NCI-H510A (cell line): ENCODE results near the gene THSD4.
"Not testable (repeated sequence)": the region's sequence is repeated elsewhere in the genome, so short reads cannot be mapped to it uniquely, and the experiment has no call there.

Source experiments
- DNase-seq: peaks from one replicate; lab custom pipeline; 2025; lab: John Stamatoyannopoulos, UW

Gene THSD4

DNA sequence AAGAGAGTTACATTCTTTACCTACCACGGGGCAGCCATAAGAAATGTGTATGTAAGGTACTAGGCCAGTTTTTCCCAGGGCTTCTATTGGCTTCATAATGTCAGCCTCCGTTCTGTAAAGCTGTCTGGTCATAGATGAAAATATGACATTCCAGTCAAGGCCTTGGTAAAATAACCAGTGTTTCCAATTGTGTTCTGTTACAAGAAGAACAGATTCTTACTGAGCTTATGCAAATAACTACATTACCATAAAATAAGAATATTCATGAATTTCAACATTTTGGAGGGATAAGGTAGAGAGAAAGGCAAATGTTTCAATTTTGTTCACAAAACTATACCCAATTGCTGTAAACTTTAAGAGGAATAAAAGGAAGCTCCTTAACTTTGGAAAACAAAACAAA, 315.5 kb downstream of the THSD4 start:
- no peak for DNase-seq

DNA sequence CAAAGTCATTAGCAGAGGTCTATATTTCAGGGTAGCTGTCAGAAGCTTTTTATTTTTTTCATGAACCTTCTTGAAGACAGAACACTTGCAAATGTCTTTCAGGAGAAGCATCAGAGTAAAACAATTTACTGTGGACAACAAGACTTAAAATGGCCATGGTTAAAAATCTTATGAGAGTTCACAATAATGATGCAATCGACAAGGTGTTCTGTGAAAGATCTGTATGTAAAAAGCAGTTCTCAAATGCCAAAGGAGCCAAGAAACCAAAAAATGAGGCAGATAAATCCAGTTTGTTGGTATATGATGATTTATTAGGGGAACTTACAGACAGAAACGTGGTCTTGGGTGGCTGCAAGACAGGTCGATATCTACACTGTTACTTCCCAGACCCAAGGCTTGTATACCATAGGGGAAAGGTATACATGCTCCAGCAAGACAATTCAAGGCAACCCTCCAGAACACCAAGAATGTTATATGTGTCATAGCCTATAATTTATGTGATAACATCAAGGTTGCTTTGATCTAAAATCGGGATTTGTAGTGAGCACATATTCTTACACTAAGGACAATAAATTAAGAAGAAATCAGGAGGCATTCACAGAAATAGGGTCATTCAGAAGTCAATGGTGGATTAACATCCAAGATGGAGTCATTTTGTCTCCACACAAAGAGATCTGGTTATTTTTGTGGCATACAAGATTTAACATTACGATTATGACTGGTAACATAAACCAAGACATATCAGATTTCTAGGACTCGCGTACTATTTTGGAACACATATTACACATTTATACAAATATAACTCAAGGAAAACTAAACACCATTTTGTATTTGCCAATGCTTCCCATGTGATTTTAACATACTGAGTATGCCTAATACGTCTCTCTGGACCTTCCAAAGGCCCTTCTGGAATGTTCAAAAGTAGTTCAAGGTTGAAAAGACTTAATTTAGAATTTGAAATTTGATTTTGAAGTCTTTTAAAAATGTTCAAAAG, 316.4 kb downstream of the THSD4 start:
- no peak for DNase-seq

- DNase-seq = no peak
Measured at GRCh38 chr15:71433402-71433801, 318.1 kb downstream of the THSD4 start.

GRCh38 chr15:71434774-71435173, 319.5 kb downstream of the THSD4 start:
- no peak for DNase-seq

DNA sequence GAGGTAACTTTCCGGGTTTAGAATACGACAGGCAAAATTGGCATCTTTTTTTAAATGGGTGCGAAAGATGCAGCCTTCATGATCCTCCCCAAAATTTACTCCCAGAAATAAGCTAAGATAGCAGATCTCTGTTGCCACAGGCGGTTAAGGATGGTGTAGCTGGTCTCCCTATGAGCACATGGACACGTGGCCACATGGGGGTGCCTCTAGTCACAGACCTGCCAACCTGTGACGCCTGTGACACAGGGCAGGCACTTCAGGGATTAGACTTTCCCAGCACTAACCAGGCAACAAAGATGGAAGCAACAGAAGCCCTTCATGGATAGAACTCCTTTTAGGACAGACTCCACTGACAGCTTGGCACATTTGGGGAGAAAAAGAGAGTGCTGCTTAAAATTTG, 320.3 kb downstream of the THSD4 start:
- DNase-seq = no peak

DNA sequence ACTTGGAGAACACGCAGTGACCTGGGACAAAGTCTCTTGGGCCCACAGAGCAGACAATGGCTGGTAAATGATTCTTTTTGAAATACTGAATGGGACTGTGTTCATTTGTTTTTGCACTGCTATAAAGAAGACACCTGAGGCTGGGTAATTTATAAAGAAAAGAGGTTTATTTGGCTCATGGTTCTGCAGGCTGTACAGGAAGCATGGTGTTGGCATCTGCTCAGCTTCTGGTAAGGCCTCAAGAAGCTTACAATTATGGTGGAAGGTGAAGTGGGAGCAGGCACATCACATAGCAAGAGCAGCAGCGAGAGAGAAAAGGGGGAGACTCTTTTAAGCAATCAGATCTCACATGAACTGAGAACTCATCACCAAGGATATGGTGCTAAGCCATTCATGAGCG, 321.6 kb downstream of the THSD4 start:
- DNase-seq = no peak

- DNase-seq = no peak
Measured at GRCh38 chr15:71437404-71437803, 322.1 kb downstream of the THSD4 start.

GRCh38 chr15:71437919-71438318, 322.6 kb downstream of the THSD4 start:
- no peak for DNase-seq

DNA sequence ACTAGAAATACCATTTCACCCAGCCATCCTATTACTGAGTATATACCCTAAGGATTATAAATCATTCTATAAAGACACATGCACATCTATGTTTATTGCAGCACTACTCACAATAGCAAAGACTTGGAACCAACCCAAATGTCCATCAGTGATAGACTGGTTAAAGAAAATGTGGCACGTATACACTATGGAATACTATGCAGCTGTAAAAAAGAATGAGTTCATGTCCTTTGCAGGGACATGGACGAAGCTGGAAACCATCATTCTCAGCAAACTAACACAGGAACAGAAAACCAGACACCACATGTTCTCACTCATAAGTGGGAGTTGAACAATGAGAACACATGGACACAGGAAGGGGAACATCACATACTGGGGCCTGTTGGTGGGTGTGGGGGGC, 324.2 kb downstream of the THSD4 start:
- DNase-seq = not testable (repeated sequence)

DNA sequence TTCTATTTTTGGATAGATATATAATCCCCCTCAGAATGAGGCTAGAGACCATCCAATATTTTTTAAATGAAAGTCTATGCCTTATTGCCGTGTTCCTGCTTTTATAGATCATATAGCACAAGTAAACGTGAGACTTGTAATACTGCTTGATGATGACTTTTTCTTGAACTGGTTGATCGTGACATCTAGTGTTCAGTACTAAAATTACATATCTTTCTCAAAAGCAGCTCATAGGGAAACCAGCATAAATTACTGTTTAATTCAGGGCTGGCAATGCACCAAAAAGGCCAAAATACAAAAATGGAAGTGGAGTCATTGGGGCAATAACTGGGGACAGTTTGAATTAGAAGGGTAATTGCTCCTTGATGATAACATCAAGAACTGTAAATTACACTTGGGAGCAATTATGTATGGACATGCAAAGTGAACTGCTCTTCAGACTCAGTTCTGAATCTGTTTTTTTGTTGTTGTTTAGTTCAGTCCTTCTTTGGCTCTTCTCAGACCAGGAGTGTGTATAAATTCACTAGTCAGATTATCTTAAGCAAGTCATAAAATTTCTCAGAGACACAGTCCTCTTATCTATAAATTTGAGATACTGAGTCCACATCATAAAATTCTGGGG, 325.3 kb downstream of the THSD4 start:
- DNase-seq = no peak

DNA sequence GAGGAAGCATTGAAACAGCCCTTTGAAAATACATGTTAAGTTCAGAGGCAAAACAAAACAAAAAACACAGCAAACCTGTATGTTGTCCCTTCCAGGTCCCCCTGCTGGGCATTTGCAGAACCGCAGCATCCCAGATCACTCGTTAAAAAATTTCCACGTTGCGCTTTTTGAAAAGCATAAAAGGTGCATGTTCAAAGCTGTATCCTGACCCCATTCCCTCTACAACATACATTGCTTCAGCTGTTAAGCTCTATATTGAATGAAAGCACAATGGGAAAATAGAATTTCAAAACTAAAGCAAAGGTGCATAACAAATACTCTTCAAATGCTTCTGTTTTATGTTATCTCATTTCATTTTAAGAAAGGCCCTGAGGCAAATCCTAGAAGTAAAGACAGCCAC, 328.3 kb downstream of the THSD4 start:
- DNase-seq = no peak

- no peak for DNase-seq
Measured at GRCh38 chr15:71444032-71444810, 328.9 kb downstream of the THSD4 start.

DNA sequence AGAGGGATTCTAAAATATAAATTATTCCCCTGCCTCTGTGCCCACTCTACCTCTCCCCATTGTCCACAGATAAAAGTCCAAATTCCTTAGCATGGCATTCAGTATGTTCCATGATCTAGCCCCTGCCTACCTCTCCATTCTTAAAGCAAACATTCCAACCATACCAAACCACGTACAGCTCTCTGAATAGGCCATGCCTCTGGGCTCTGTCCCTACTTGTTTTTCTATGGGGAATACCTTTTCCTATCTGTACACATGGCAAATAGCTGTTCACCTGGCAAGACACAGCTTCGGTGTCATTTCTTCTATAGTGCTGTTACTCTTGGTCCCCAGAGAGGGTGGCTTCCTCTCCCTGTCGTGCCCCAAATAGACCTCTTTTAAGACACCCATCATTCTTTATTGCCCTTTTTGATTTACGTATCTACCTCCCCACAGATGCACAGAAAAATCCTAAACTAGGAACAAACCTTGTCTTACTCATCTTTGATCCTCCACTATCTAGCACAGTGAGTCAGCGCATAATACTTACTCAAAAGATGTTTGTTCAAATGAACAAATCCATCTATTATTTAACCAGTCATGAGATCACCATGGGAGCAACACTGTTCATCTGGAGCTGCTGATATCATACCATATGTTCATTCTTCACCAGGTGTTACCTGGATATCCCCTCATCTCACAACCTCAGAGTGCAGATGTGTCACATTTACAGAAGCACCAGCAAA, 329.8 kb downstream of the THSD4 start:
- no peak for DNase-seq

DNA sequence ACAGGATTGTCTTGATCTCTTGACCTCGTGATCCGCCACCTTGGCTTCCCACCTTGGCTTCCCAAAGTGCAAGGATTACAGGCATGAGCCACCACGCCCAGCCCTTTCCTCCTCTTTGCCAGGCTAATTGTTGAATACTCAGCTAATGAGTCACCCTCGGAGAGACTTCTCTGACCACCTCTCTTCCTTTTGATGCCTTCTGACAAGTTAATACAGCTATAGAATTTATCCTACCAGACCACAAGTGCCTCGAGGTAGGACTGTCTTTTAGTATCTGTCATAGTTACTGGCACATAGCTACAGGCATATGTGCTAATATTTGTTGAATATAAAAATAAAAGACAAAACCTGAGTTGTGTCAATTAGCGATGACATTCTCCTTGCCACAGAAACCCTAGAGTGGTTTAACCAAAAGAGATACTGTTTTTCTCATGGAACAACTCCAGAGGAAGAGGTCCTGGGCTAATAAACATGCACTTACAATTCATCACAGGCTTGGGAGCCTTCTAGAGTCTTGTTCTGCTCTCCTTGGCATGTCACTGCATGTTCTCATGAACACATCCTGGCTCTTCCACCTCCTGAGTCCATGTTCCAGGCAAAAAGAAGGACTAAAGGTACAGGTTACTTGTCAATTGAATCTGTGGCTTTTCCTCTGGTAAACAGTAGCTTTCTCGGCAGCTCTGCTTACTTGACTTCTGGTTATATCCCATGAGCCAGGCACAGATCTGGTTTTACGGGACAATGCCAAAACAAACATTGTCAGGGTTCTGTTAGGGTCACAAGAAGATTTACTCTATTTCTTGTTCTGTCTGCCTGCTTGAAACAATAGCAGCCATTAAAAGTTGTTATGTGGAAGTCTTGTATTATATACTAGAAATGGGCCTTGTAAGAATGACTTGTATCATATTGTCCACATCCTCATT, 332.3 kb downstream of the THSD4 start:
- DNase-seq = no peak

- DNase-seq = no peak
Measured at GRCh38 chr15:71448688-71449114, 333.4 kb downstream of the THSD4 start.

- DNase-seq = no peak
Measured at GRCh38 chr15:71449363-71449762, 334.1 kb downstream of the THSD4 start.

DNA sequence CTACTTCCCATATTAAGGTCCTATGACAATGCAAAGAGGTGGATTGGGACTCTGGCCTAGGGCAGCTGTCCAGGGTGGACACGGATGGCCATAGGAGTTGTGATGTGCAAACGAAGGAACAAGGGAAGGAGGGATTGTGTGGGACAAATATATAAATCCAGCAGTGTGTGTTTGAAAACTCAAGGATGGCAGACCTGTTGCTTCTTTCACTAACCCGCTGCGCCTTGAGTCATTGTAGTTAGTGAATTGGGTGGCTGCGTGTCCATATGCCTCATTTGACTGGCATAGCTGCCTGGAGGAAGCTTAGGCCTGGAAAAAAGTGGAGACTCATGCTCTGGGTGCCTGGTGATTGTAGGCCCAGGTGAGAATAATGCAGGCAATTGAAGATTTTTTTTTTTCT, 334.7 kb downstream of the THSD4 start:
- DNase-seq = no peak

DNA sequence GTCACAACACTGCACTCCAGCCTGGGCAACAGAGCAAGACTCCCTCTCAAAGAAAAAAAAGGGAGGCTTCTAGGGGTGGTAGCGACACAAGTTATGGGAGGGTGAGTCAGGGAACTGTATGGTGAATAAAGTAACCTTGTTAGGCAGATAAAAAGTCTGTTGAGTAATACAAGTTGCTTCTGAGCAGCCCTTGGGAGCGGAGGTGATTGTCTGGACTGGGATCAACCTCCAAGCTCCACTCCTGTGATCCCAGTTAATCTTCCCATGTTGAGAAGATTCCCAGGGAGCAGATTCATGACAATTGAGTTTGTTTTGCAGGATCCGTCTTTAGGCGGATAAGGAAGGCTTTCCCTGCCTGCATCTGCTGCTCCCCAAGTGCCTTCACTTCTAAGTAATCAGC, 335.9 kb downstream of the THSD4 start:
- no peak for DNase-seq

DNA sequence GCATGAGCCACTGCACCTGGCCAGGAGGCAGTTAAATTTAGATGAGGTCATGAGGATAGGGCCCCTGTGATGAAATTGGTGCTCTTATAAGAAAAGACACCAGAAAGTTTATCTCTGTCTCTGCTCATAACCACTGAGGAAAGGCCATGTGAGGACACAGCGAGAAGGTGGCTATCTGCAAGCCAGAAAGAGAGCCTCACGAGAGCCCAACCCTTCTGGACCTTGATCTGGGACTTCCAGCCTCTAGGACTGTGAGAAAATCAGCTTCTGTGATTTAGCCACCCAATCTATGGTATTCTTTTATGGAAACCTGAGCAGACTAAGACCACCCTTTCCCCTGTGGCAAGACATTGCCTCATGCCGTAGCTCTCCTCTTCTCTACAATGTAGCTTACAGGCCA, 337.6 kb downstream of the THSD4 start:
- no peak for DNase-seq

DNA sequence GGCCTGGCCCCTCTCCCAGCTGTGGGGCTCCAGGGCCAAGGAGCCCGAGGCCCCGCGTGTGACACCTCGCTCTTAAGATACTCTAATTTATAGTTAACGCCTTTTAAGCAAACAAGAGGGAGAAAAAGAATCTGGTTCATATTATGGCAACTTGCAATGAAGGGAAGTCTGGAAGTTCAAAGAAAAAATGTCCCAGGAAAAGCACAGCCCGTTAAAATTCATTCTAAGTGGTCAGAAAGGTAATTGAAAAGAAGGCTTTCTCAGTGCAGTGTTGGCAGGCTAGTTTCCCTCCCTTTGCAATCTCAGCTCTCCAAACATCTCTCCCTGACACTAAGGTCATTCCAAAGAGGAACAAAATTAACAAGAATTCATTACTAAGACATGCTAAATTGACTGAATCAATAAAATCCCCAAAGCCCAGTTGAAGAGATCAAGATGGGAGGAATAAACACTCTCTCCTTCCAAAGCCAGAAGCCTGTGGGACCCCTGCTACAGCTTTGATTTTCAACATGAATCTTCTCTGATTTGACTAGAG, 339.3 kb downstream of the THSD4 start:
- DNase-seq = no peak

DNA sequence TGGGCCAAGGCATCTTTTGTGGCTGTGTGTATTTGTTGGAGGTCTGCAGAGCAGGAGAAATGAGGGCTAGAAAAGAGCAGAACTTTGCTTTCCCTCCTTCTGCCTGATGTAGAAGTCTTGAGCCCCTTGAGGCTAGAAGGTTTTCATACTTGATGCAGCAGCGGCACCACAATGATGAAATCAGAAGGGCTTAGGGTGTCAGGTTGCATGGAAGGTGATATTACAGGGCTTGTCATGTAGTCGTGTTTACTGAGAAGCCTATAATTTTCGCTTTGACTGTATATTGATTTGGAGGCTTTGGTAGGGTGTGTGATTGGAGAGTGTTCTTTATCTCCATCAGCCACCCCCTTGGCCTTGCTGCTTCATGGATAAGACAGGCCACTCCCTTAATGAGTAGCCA, 339.8 kb downstream of the THSD4 start:
- no peak for DNase-seq
